Hepatocyte (in vitro differentiated cells): ENCODE data around the gene NDRG3.

Experiments used
- EZH2phosphoT487 ChIP-seq: fragments of 200-600 bp; sonication (generic); IDR thresholded peaks from one replicate; pipeline ENCODE4 v1.6.1; 2018; ENCODE audit warnings: antibody characterized with exemption, mild to moderate bottlenecking, low read depth, moderate library complexity; ENCODE audit not compliant: unreplicated experiment, severe bottlenecking
- TF ChIP-seq, protein P1 (sequence below): fragments of 200-600 bp; sonication (generic); IDR thresholded peaks from 2 replicates; pipeline ENCODE4 v1.5.1; 2016; ENCODE audit warnings: antibody characterized with exemption, mild to moderate bottlenecking; ENCODE audit not compliant: poor library complexity

DNA sequence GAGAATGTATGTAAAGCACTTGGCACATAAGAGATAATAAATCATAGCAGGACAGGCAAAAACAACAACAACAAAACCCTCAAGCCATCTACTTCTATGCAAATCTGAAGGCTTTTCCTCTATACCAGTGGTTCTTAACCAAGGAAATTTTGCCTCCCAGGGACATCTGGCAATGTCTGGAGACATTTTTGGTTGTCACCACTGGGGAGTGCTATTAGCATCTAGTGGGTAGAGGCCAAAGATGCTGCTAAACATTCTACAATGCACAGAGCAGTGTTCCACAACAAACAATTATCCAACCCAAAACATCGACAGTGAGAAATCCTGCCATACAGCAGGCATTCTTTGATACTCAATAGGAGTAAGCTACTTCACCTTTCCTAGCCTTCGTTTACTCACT is 28.2 kb downstream of the NDRG3 start:
- TF ChIP-seq, protein P1, sequence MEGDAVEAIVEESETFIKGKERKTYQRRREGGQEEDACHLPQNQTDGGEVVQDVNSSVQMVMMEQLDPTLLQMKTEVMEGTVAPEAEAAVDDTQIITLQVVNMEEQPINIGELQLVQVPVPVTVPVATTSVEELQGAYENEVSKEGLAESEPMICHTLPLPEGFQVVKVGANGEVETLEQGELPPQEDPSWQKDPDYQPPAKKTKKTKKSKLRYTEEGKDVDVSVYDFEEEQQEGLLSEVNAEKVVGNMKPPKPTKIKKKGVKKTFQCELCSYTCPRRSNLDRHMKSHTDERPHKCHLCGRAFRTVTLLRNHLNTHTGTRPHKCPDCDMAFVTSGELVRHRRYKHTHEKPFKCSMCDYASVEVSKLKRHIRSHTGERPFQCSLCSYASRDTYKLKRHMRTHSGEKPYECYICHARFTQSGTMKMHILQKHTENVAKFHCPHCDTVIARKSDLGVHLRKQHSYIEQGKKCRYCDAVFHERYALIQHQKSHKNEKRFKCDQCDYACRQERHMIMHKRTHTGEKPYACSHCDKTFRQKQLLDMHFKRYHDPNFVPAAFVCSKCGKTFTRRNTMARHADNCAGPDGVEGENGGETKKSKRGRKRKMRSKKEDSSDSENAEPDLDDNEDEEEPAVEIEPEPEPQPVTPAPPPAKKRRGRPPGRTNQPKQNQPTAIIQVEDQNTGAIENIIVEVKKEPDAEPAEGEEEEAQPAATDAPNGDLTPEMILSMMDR, result no peak
- no peak for TF ChIP-seq EZH2phosphoT487
